Mammary epithelial cell (primary cell): Measurements from ENCODE around the gene ENOX2.

ENCODE experiments used
- EZH2 ChIP-seq: IDR thresholded peaks from 2 replicates; pipeline ENCODE4 v1.6.1; 2012; ENCODE audit warnings: low read length, inconsistent platforms, borderline replicate concordance
- TF ChIP-seq, protein P1 (sequence below), 2 donors: IDR thresholded peaks in 1 of 2; conservative IDR thresholded peaks in 1 of 2; 2 replicates each; pipeline ENCODE4 v1.5.1; 2011 to 2012; ENCODE audit warnings: inconsistent platforms in 2 of 2, low read length in 2 of 2, mild to moderate bottlenecking in 2 of 2, control low read depth in 1 of 2, low read depth in 1 of 2; ENCODE audit not compliant: insufficient read depth in 1 of 2; ENCODE audit errors: extremely low read depth in 1 of 2

DNA sequence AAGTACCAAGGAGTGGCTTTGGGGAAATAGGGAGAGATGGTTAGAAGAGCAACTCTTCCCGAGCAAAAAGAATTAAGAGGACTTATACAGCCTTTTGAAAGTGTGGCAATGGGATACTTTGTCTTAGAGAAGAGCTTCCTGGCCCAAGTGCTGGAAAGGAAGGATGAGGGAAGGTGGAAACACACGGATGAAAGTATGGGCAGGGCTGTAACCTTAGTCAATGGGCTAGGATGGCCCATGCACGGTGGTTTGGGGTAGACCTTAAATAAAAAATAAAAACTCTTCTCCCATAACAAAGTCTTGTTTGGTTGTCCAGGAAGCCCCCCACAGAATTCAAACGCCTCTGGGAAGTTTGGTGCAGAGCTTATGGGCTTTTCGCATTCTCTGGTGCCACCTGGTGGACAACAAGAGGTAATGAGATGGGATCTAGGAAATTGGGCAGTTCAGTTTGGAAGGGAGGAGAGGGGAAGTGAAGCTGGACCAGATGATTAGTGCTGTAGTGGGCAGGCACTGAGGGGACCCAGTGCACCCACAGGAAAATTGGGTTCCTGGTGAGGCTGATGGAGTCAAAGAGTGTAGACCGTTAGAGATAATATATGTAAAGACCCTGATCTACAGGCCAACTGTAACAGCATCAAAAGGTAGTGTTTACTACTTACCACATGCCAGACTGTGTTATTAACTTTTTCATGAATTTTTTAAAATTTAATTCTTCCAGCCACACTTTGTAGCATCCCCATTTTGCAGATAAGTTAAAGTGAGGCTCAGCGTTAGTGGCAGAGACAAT, 13.8 kb upstream of the ENOX2 start:
- TF ChIP-seq, protein P1, sequence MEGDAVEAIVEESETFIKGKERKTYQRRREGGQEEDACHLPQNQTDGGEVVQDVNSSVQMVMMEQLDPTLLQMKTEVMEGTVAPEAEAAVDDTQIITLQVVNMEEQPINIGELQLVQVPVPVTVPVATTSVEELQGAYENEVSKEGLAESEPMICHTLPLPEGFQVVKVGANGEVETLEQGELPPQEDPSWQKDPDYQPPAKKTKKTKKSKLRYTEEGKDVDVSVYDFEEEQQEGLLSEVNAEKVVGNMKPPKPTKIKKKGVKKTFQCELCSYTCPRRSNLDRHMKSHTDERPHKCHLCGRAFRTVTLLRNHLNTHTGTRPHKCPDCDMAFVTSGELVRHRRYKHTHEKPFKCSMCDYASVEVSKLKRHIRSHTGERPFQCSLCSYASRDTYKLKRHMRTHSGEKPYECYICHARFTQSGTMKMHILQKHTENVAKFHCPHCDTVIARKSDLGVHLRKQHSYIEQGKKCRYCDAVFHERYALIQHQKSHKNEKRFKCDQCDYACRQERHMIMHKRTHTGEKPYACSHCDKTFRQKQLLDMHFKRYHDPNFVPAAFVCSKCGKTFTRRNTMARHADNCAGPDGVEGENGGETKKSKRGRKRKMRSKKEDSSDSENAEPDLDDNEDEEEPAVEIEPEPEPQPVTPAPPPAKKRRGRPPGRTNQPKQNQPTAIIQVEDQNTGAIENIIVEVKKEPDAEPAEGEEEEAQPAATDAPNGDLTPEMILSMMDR (conservative IDR thresholded peaks at IDR 0.05 in 1 of 2, IDR thresholded peaks at IDR 0.05 in 1 of 2; ENCODE audit: extremely low read depth in 1 of 2, insufficient read depth in 1 of 2, low read depth in 1 of 2, low read length in 2 of 2): peak; percentile 65 to 87
- no peak for TF ChIP-seq EZH2
